NOMO-1 treated with dmso at 0.1 percent for 144 hours (cell line): ENCODE data around the gene LY6G6D.

Experiments
- DNase-seq: peaks from one replicate; lab custom pipeline; 2025; ENCODE audit not compliant: unreplicated experiment; lab: John Stamatoyannopoulos, UW

LY6G6D gene

GRCh38 chr6:31762356-31762755, 47.2 kb downstream of the LY6G6D start, which contains the start of gene SAPCD1:
SAPCD1 (plus strand) TSS chr6:31762656; CDS start chr6:31763055, 399 bp downstream.
- DNase-seq = no peak

- no peak for DNase-seq
Measured at GRCh38 chr6:31762878-31763618, 47.9 kb downstream of the LY6G6D start.

GRCh38 chr6:31763619-31763940, 48.4 kb downstream of the LY6G6D start:
- DNase-seq = no peak

GRCh38 chr6:31764198-31764597, 49.0 kb downstream of the LY6G6D start:
- DNase-seq = no peak

- no peak for DNase-seq
Measured at GRCh38 chr6:31765559-31765909, 50.4 kb downstream of the LY6G6D start.

- no peak for DNase-seq
Measured at GRCh38 chr6:31765910-31766794, 51.0 kb downstream of the LY6G6D start.

- no peak for DNase-seq
Measured at GRCh38 chr6:31767096-31767645, 52.0 kb downstream of the LY6G6D start.
